Lung microvascular endothelial cell (primary cell): ENCODE data around the gene MTUS2. TPM values are rescaled to one million over a fixed set of nuclear protein-coding genes. Genes with fewer than 3 reads are reported as not detected.

Experiments
- DNase-seq, 2 donors: peaks; one replicate each; pipeline versions ENCODE4 v3.0.0 to v3.0.0-alpha.2; 2010; ENCODE audit warnings: low read depth in 2 of 2
- total RNA-seq: library from RNA; depleted of rRNA; stranded (reverse); fragments of >200 nt; gene quantifications from 2 replicates; pipeline ENCODE4 v1.2.1, GENCODE V29; 2014

The MTUS2 gene
- total RNA-seq, 1 donor from 2014 or later = not detected

DNA sequence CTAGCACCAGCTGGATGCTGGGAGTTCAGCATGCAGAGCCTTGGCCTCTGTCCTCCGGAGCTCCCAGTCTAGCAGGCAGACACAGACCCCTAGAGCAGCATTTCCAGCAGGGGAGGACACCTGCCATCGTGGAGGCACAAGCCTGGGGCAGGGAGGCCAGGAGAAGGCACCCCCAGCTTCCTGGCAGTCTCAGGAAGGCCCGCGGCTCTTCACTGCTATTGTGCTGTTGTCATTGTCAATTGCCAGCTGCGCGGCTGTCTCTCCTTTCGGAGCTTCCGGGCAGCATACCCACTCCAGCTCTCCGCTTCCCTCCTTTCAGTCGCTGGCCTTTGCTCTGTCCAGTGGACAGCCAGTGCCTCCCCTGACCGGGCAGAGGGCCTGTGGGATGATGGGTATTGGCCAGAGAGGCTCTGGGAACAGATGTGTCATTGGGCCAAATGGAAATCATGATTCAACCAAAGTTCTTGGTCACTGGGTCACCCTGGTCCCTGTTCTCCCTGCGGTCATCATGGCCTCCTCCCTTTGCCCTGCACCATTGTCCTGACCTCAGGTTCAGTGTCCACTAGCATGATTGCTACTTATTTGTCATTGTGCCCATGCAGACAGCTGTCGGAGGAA is 682.4 kb downstream of the MTUS2 start:
- DNase-seq = peak in 1 of 2 donors; percentile 26

- peak in 1 of 2 donors; percentile 26 for DNase-seq
Observed at GRCh38 chr13:29503041-29503837, 683.1 kb downstream of the MTUS2 start.

- no peak for DNase-seq
Observed at GRCh38 chr13:29504691-29505090, 684.6 kb downstream of the MTUS2 start.

- DNase-seq = no peak
Observed at GRCh38 chr13:29505511-29505910, 685.4 kb downstream of the MTUS2 start.

DNA sequence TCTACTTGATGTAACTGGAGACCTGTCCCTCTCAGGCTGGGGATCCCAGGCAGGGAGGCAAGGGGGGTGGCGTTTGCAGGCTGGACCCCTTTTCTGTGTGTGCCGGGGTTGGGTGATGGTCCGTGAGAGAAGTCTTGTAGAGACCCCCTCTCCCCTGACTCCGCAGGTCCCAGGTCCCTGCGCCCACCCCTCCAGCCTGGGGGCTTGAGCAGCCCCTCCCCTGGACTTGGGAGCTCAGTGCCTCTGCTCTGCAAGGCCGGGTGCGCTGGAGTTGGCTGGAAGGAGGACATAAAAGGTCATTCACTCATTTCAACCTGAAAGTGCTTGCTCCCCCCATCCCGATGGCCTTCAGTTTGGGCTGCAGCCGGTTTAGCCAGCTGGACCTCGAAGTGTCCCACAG is 685.8 kb downstream of the MTUS2 start:
- DNase-seq = no peak

DNA sequence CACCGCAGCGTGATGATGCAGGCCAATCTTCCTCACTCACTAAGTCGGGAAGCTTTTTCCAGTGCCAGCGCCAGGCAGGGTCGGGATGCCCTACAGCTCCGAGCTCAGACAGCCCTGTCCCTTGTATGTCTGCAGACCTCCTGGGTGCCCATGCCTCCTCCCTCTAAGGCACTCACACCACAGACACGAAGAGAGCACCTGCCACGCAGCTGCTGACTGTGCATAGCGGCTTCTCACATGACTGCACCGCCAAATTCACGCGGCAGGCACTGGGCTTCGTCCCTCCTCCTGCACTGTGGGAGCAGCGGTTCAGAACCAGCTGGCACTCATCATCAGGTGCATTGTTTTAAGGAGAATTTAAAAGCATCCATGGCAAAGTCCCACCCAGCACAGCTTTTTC is 687.2 kb downstream of the MTUS2 start:
- no peak for DNase-seq

DNA sequence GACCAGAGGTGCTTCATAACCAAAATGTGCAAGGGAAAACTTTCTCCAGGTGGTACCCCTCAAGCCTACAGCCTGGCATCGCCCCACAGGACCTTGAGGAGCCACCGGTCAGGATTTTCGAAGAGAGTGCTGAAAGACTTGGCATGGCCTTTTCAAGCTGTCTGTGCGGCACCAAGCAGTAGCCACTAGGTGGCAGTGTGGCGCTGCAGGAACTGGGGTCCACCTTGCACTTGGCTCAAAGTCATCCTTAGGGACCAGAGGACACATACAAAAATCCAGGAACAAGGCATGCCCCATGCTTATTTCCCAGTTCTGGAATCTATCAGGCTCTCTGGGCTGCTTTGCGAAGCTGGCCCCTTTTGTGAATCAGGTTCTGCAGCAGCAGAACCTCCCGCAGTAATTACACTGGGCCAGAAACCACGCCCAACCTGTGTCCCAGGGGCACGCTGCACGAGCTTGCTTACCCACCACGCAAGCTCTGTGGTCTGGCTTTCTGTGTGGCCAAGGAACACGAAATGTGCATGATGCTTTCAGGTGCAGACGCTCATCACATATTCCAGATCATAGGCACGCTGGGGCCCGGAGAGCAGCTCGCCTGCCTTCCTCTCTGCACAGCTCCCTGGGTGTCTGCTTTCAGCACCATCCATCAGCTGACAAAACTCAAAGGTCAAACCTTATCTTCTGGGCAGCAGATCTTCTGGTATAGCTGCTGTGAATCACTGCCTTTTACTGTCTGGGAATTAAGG is 688.2 kb downstream of the MTUS2 start:
- DNase-seq = peak; percentile 83 to 89

DNA sequence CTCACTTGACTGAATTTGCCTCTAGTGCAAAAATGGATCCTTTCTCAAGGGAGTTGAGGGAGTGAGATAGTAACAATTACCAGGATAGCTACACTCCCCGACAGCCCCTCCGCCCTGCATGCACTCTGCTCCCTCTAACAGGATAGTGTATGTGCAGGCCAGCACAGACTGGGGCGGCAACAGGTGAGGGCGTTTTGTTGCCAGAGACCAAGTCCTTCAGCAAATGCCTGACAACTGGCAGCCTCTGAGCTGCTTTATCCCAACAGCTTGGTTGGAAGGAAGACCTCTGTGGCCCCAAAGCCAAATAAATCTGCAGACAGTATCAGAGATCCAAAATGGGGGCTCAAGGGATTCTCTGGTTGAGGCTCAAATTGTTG is 688.7 kb downstream of the MTUS2 start:
- DNase-seq = no peak

DNA sequence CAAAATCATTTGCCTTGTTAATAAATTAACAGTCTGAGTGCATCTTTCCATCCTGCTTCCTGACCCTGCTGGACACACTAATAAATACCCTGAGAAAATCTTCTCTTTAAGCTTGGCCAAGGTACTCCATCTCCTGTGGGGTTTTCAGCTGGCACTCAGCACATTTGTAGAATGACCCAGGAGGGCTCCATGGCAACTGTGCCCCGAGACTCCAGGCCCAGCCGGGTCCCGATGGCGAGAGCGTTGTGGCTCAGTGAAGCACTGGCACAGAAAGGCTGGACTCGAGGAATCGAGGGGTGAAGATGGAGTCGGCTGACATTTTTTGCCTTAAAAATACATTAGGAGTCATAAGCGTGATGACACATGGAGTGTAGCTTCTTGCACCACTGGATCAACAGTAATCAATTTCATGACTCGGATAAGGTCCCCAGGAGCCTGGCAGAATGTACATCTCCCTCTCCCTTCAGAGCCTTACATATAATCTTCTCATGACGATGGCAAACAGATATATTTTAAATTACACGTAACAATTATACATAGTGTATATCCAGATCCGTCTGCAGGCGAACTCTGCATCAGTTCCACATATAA is 690.0 kb downstream of the MTUS2 start:
- DNase-seq = no peak

DNA sequence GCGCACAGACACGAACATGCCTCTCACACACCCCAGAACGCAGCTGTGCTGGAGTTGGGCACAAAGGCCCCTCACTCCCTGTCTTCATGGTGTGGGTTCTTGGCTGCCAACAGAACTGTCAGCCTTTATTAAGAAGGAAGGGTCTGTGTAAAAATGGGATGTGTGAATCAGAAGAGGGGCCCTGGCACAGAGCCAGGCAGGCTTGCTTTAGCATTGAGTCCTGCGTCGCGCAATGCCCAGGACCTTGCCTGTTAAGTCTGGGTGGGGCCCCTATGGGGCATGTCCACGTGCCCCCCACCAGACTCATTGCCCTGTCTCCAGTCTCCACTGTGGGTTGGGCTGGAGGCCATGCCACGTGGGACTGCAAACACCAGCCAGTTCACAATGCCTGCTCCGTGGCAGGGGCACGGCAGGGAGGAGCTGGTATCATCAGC is 690.5 kb downstream of the MTUS2 start:
- no peak for DNase-seq

DNA sequence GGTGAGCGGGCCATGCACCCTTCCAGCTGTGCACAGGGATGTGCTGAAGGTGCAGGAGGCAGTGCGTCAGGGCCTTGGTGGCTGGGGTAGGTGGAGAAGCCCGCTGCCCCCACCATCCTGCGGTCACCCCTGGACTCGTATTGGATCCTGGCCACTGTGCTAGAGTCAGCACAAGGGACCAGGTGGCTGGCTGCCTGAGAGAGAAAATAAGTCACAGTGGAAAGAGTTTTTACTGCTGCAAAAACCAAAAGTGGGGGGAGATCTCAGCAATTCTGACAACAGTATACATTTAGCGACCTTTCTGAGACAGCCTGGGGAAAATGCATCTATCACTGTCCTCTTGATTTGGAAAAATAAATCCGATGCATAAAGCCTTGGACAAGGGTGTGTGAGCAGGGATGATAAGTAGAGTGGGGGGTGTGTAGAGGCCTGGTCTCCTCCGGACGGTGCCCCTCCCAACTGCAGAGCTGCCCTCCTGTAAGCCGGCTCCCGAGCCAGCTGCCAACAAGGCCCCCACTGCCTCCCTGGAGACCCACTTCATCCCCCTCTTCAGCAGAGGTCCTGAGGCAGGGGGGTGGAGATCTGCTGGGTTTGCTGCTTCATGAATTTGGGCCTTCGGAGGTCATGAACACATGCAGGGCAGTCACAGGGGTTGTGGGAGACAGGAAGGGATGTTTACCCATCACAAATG is 691.1 kb downstream of the MTUS2 start:
- no peak for DNase-seq

- no peak for DNase-seq
Observed at GRCh38 chr13:29511980-29512379, 691.8 kb downstream of the MTUS2 start.

- DNase-seq = no peak
Observed at GRCh38 chr13:29513002-29513980, 693.2 kb downstream of the MTUS2 start.

GRCh38 chr13:29513981-29514719 is 694.0 kb downstream of the MTUS2 start:
- DNase-seq = no peak

DNA sequence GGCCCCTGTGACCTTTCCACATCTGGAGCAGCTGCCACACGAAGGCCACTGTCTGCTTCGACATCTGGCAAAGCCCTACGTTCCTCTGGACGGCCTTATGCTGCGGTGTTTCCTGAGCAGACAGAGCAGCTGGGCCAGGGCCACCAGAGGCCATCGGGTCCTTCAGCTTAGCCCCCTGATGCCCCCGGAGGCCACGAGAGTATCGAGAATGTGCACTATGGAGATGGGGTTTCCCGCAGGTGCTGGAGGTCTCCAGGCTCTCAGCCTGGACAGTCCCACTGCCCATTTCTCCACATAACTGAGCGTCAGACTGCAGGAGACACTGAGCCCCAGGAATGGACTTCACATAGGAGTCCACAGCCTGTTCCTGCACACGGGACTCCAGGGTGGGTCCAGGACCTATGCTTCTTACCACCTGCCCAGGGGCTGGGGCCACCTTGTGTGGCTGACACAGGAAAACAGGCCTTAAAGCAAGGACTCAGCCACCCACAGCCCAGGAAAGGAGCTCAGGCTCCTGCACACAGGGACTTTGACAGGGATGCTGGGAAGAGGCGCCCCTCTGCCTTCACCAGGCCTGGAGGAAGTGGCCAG is 694.7 kb downstream of the MTUS2 start:
- DNase-seq = no peak

DNA sequence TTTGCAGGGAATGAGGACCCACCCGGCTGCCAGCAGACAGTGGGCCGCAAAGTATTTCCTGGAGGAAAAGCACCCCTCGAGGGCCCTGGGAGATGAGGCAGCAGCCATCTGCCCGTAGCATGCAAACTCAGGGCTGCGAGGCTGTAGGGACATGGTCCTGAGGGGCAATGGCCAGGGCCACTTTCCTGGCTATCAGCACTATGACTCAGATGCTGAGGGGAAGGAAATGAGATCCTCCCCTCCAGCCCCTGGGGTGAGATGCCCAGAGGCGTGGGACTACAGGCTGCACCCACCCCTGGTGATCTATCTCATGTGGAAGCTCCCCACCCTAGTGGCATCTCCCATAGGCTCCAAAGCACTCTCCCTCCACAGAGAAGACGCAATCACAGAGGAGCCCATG is 695.2 kb downstream of the MTUS2 start:
- peak; percentile 19 to 47 for DNase-seq

DNA sequence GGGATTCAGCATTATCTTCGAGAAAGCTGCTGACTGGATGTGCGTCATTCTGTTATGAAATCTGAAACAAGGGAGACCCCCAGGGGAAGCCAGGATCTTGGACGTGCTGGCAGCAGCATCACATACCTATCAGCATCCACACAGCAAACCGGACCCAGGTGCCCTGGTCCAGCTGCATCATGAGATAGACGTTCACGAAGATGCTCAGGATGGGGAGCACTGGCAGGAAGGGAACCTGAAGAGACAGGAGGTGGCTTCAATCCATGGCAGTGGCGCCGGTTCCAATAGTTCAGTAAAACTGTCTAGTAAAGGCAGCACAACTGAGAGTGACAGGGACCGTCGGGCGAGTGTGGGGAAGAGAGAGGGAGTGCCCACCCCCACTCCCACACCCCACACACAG is 695.9 kb downstream of the MTUS2 start:
- DNase-seq = no peak

GRCh38 chr13:29516880-29517279 is 696.7 kb downstream of the MTUS2 start:
- DNase-seq = no peak

GRCh38 chr13:29519921-29520320 is 699.8 kb downstream of the MTUS2 start:
- no peak for DNase-seq
